ENCODE results near the gene TMPRSS4. TPM values are rescaled to one million over a fixed set of nuclear protein-coding genes. Genes with fewer than 3 reads are reported as not detected.

The TMPRSS4 gene
- total and polyA plus RNA-seq, 2 of the 13 experiments (the other 11 are each of a cell fraction or from before 2014, with no cell fraction given): 0.32 TPM; not detected in 1

GRCh38 chr11:118095967-118096367, 19.1 kb downstream of the TMPRSS4 start (continued):
- TF ChIP-seq ZNF609 (CRISPR knock-in tag; IDR thresholded peaks at IDR 0.05; ENCODE audit: borderline replicate concordance) (peak; percentile 80; the same call in 1 of the 2 replicates), CAMTA2 (CRISPR knock-in tag; IDR thresholded peaks at IDR 0.05; ENCODE audit: borderline replicate concordance) (no peak), ZSCAN12 (CRISPR knock-in tag; IDR thresholded peaks at IDR 0.05) (no peak), CBX1 (IDR thresholded peaks at IDR 0.05; ENCODE audit: low read depth) (no peak), PHF5A (CRISPR knock-in tag; IDR thresholded peaks at IDR 0.05; ENCODE audit: low read depth, unreplicated experiment) (no peak), SNAPC2 (CRISPR knock-in tag; IDR thresholded peaks at IDR 0.05) (peak; percentile 79; the same call in 1 of the 2 replicates), PPARG (CRISPR knock-in tag; conservative IDR thresholded peaks at IDR 0.05) (peak; percentile 85), ZNF530 (CRISPR knock-in tag; IDR thresholded peaks at IDR 0.05; ENCODE audit: low read depth) (no peak), SAFB2 (CRISPR knock-in tag; IDR thresholded peaks at IDR 0.05; ENCODE audit: borderline replicate concordance, low read depth) (no peak), REL (CRISPR knock-in tag; conservative IDR thresholded peaks at IDR 0.05) (no peak), NKX3-1 (CRISPR knock-in tag; IDR thresholded peaks at IDR 0.05) (no peak), ZNF597 (CRISPR knock-in tag; IDR thresholded peaks at IDR 0.05) (no peak), ZFP36L2 (CRISPR knock-in tag; IDR thresholded peaks at IDR 0.05) (no peak), ZNF800 (CRISPR knock-in tag; IDR thresholded peaks at IDR 0.05) (no peak), FOSL1 (CRISPR knock-in tag; IDR thresholded peaks at IDR 0.05; ENCODE audit: borderline replicate concordance) (no peak), CENPX (CRISPR knock-in tag; IDR thresholded peaks at IDR 0.05) (no peak), STAT6 (CRISPR knock-in tag; IDR thresholded peaks at IDR 0.05; ENCODE audit: borderline replicate concordance) (no peak), ZNF414 (CRISPR knock-in tag; IDR thresholded peaks at IDR 0.05) (no peak), ZNF792 (CRISPR knock-in tag; IDR thresholded peaks at IDR 0.05) (peak; percentile 44; the same call in 1 of the 2 replicates)

All from HepG2 (cell line).